ENCODE measurements around the gene TXNRD2. TPM values are rescaled to one million over a fixed set of nuclear protein-coding genes. Genes with fewer than 3 reads are reported as not detected.

Gene TXNRD2
- total and polyA plus RNA-seq, 10 of the 15 experiments (the other 5 are each of a cell fraction or from before 2014, with no cell fraction given) = 1.6 to 26.0 (median 13.9) TPM

DNA sequence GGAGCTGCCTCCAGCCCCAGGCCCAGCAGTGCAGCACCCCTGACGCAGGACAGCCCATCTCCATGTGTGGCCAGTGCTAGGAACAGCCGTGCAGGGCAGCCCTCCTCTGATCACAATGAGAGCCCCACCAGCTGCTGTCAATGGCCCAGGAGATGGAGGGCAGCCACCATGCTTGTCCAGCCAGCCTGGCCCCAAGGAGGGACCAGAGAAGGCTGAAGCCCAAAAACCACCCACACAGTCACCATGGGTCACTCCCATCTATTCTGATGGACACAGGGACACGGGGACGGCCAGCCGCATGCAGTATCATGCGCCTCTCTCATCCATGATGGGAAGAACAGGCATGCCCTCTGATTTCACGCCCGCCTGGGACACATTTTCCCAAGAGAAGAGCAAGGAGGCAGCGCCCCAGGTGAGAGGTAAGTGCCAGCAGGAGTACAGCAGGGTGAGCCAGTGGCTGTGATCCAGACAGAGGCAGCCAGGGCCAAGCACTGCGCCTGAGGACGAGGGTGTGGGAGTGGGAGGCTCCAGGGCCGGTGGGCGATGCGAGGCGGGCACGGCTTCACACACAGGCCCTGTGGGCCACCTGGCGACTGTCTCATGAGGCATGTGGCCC lies 53.4 kb downstream of the TXNRD2 start:
- no peak overlapping the region for H2AFZ ChIP-seq (ENCODE audit: control insufficient read depth, low read depth, low read length)
- H3K36me3 ChIP-seq (ENCODE audit: control insufficient read depth in 2 of 2, insufficient read depth in 2 of 2, low read length in 1 of 2) = no peaks in the 10 kb centered on the region
- DNase-seq (ENCODE audit: low read depth, low spot score) = no peak
- H3K27me3 ChIP-seq (replicated peaks in 1 of 2; ENCODE audit: control insufficient read depth in 2 of 2, insufficient read depth in 2 of 2, low read length in 1 of 2) = no peaks in the 10 kb centered on the region
- no peaks in the 10 kb centered on the region for H4K20me1 ChIP-seq (ENCODE audit: control insufficient read depth, insufficient read depth)
- no peaks in the 10 kb centered on the region for H3K79me2 ChIP-seq (ENCODE audit: control insufficient read depth, insufficient read depth, low read length)
- ChIA-PET RAD21 (ENCODE audit: unreplicated experiment) (no interaction called here), CTCF (no interaction called here), POLR2A (no interaction called here), SMC1A (ENCODE audit: uncharacterized antibody, unreplicated experiment) (no interaction called here)
- no peak overlapping the region for H3K27ac ChIP-seq (ENCODE audit: control insufficient read depth, insufficient read depth)
- BruUV-seq (replicated peaks) = no TSS peak
- FAIRE-seq = no peak
- intact Hi-C loops (cut with micrococcal nuclease; ENCODE audit: unreplicated experiment) = no loop called here
- no peak overlapping the region for H3K4me3 ChIP-seq
- no peak overlapping the region for H3K4me2 ChIP-seq (ENCODE audit: control insufficient read depth, insufficient read depth)
- no peak for ATAC-seq
- H3K9ac ChIP-seq (ENCODE audit: control insufficient read depth, insufficient read depth, low read length) = no peak overlapping the region
- WGBS (ENCODE audit: insufficient coverage, insufficient replicate concordance, low lambda C conversion rate, missing lambda C conversion rate) = 85% methylated on average over 17 of the region's 17 CpGs
- H3K4me1 ChIP-seq (ENCODE audit: control insufficient read depth, insufficient read depth, low read length) = peaks cover 20% of the 10 kb centered on the region
- TF ChIP-seq JUNB (IDR thresholded peaks at IDR 0.05) (no peak), MYC (IDR thresholded peaks at IDR 0.05; ENCODE audit: insufficient read depth, insufficient read length, insufficient replicate concordance, low read length, severe bottlenecking) (no peak), WRNIP1 (IDR thresholded peaks at IDR 0.05; ENCODE audit: borderline replicate concordance, low read depth, low read length) (no peak), YY1 (IDR thresholded peaks at IDR 0.05; ENCODE audit: low read depth, low read length) (no peak)
- TF ChIP-seq, protein P1, sequence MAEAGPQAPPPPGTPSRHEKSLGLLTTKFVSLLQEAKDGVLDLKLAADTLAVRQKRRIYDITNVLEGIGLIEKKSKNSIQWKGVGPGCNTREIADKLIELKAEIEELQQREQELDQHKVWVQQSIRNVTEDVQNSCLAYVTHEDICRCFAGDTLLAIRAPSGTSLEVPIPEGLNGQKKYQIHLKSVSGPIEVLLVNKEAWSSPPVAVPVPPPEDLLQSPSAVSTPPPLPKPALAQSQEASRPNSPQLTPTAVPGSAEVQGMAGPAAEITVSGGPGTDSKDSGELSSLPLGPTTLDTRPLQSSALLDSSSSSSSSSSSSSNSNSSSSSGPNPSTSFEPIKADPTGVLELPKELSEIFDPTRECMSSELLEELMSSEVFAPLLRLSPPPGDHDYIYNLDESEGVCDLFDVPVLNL (IDR thresholded peaks at IDR 0.05; ENCODE audit: low read depth, low read length) = no peak
- TF ChIP-seq, protein P2, sequence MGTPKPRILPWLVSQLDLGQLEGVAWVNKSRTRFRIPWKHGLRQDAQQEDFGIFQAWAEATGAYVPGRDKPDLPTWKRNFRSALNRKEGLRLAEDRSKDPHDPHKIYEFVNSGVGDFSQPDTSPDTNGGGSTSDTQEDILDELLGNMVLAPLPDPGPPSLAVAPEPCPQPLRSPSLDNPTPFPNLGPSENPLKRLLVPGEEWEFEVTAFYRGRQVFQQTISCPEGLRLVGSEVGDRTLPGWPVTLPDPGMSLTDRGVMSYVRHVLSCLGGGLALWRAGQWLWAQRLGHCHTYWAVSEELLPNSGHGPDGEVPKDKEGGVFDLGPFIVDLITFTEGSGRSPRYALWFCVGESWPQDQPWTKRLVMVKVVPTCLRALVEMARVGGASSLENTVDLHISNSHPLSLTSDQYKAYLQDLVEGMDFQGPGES (IDR thresholded peaks at IDR 0.05) = no peak
- TF ChIP-seq, protein P3, sequence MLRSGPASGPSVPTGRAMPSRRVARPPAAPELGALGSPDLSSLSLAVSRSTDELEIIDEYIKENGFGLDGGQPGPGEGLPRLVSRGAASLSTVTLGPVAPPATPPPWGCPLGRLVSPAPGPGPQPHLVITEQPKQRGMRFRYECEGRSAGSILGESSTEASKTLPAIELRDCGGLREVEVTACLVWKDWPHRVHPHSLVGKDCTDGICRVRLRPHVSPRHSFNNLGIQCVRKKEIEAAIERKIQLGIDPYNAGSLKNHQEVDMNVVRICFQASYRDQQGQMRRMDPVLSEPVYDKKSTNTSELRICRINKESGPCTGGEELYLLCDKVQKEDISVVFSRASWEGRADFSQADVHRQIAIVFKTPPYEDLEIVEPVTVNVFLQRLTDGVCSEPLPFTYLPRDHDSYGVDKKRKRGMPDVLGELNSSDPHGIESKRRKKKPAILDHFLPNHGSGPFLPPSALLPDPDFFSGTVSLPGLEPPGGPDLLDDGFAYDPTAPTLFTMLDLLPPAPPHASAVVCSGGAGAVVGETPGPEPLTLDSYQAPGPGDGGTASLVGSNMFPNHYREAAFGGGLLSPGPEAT (IDR thresholded peaks at IDR 0.05; ENCODE audit: low read depth) = no peak
- H3K9me3 ChIP-seq (replicated peaks; ENCODE audit: control insufficient read depth, insufficient read depth, low read length) = no peaks in the 10 kb centered on the region
- in situ Hi-C loops (cut with MboI) = no loop called here
